KMS-11 (cell line): ENCODE data around the gene CNIH3.

Experiments
- H2AFZ ChIP-seq: fragments of 200-600 bp; sonication (generic); 2 replicates; pipeline ENCODE4 v1.6.1; 2016; ENCODE audit warnings: antibody characterized with exemption, mixed run types, low read depth
- H3K27ac ChIP-seq: fragments of 200-600 bp; sonication (generic); 2 replicates; pipeline ENCODE4 v1.6.1; 2016; ENCODE audit warnings: mild to moderate bottlenecking, mixed run types
- H3K27me3 ChIP-seq: fragments of 200-600 bp; sonication (generic); 2 replicates; pipeline ENCODE4 v1.6.1; 2017; ENCODE audit warnings: mild to moderate bottlenecking, low read depth, mixed run types, moderate library complexity; ENCODE audit not compliant: insufficient read depth
- H3K36me3 ChIP-seq: fragments of 200-600 bp; sonication (generic); 2 replicates; pipeline ENCODE4 v1.6.1; 2017; ENCODE audit warnings: mild to moderate bottlenecking, mixed run types; ENCODE audit not compliant: insufficient read depth
- H3K4me1 ChIP-seq: fragments of 200-600 bp; sonication (generic); 2 replicates; pipeline ENCODE4 v1.6.1; 2016; ENCODE audit warnings: mild to moderate bottlenecking, low read depth, mixed run types; ENCODE audit not compliant: poor library complexity, severe bottlenecking
- H3K4me2 ChIP-seq: fragments of 200-600 bp; sonication (generic); 2 replicates; pipeline ENCODE4 v1.7.0; 2016; ENCODE audit warnings: mild to moderate bottlenecking, mixed run types
- H3K4me3 ChIP-seq: fragments of 200-600 bp; sonication (generic); IDR thresholded peaks from 2 replicates; pipeline ENCODE4 v1.6.1; 2017; ENCODE audit warnings: low read depth, low read length, mixed read lengths; ENCODE audit not compliant: insufficient read depth
- H3K79me2 ChIP-seq: fragments of 200-600 bp; sonication (generic); 2 replicates; pipeline ENCODE4 v1.6.1; 2016; ENCODE audit warnings: low read depth, mixed run types; ENCODE audit not compliant: insufficient read depth
- H3K9ac ChIP-seq: fragments of 200-600 bp; sonication (generic); 2 replicates; pipeline ENCODE4 v1.6.1; 2016; ENCODE audit warnings: mild to moderate bottlenecking, mixed run types
- H4K20me1 ChIP-seq: fragments of 200-600 bp; sonication (generic); 2 replicates; pipeline ENCODE4 v1.6.1; 2016; ENCODE audit warnings: mild to moderate bottlenecking, mixed run types; ENCODE audit not compliant: insufficient read depth
- CTCF ChIP-seq: fragments of 200-600 bp; sonication (generic); conservative IDR thresholded peaks from 2 replicates; pipeline ENCODE4 v1.6.1; 2017; ENCODE audit warnings: low read depth, mild to moderate bottlenecking, antibody characterized with exemption, low read length, moderate library complexity, mixed read lengths

The CNIH3 gene

GRCh38 chr1:224670506-224670905 is 54.4 kb downstream of the CNIH3 start:
- no peaks in the 10 kb centered on the region for H3K27me3 ChIP-seq
- no peaks in the 10 kb centered on the region for H3K79me2 ChIP-seq
- H4K20me1 ChIP-seq, result no peaks in the 10 kb centered on the region
- no peaks in the 10 kb centered on the region for H3K36me3 ChIP-seq
- no peak overlapping the region for H3K4me3 ChIP-seq
- no peak overlapping the region for H3K4me2 ChIP-seq
- TF ChIP-seq CTCF, result no peak
- H3K9ac ChIP-seq, result no peak overlapping the region
- H2AFZ ChIP-seq, result no peak overlapping the region
- H3K4me1 ChIP-seq, result no peaks in the 10 kb centered on the region
- H3K27ac ChIP-seq, result no peak overlapping the region

- Histone ChIP-seq H3K4me1 (no peaks in the 10 kb centered on the region), H3K36me3 (no peaks in the 10 kb centered on the region), H3K4me2 (no peak overlapping the region), H4K20me1 (no peaks in the 10 kb centered on the region), H3K27me3 (no peaks in the 10 kb centered on the region), H3K9ac (no peak overlapping the region), H2AFZ (no peak overlapping the region), H3K27ac (no peak overlapping the region), H3K79me2 (no peaks in the 10 kb centered on the region), H3K4me3 (no peak overlapping the region)
- no peak for TF ChIP-seq CTCF
Measured at GRCh38 chr1:224671076-224671475, 55.0 kb downstream of the CNIH3 start.

DNA sequence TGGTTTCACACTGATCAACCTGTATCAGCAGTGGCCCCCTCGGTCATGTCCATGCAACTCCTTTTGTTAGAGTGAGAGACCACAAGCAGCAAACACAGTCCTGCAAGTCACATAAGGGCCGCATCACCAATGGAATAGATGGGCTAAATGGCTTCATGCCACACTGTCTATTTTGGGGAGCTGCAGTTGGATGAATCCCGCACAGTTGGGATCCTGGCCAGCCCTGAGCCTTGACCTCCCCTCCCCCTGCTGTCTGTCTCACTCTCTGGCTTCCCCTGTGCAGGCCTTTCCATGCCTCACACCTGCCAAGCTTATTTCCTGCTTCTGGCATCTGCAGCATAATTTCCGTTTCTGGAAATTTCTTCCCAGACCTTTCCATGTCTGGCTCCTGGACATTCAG is 57.0 kb downstream of the CNIH3 start:
- Histone ChIP-seq H3K9ac (no peak overlapping the region), H4K20me1 (no peaks in the 10 kb centered on the region), H3K4me3 (no peak overlapping the region), H3K27me3 (no peaks in the 10 kb centered on the region), H3K27ac (no peak overlapping the region), H3K4me2 (no peak overlapping the region), H2AFZ (no peak overlapping the region), H3K79me2 (no peaks in the 10 kb centered on the region), H3K36me3 (no peaks in the 10 kb centered on the region), H3K4me1 (no peaks in the 10 kb centered on the region)
- no peak for TF ChIP-seq CTCF

- no peaks in the 10 kb centered on the region for H3K79me2 ChIP-seq
- no peak overlapping the region for H3K4me3 ChIP-seq
- H3K36me3 ChIP-seq, result no peaks in the 10 kb centered on the region
- no peaks in the 10 kb centered on the region for H3K4me1 ChIP-seq
- H3K9ac ChIP-seq, result no peak overlapping the region
- no peak overlapping the region for H2AFZ ChIP-seq
- no peak for TF ChIP-seq CTCF
- H3K27me3 ChIP-seq, result no peaks in the 10 kb centered on the region
- H4K20me1 ChIP-seq, result no peaks in the 10 kb centered on the region
- H3K27ac ChIP-seq, result no peak overlapping the region
- H3K4me2 ChIP-seq, result no peak overlapping the region
Measured at GRCh38 chr1:224675590-224675989, 59.5 kb downstream of the CNIH3 start.

GRCh38 chr1:224676551-224676950 is 60.4 kb downstream of the CNIH3 start:
- no peaks in the 10 kb centered on the region for H4K20me1 ChIP-seq
- no peak overlapping the region for H3K4me2 ChIP-seq
- no peak overlapping the region for H3K4me3 ChIP-seq
- TF ChIP-seq CTCF, result no peak
- no peak overlapping the region for H3K9ac ChIP-seq
- H3K79me2 ChIP-seq, result no peaks in the 10 kb centered on the region
- no peaks in the 10 kb centered on the region for H3K4me1 ChIP-seq
- no peaks in the 10 kb centered on the region for H3K27me3 ChIP-seq
- no peaks in the 10 kb centered on the region for H3K36me3 ChIP-seq
- H2AFZ ChIP-seq, result no peak overlapping the region
- no peak overlapping the region for H3K27ac ChIP-seq
